ENCODE data around the gene SLK. TPM values are rescaled to one million over a fixed set of nuclear protein-coding genes. Genes with fewer than 3 reads are reported as not detected.

The SLK gene
- total RNA-seq, 4 donors from 2014 or later, result 68.1 to 120 (median 80.4) TPM

DNA sequence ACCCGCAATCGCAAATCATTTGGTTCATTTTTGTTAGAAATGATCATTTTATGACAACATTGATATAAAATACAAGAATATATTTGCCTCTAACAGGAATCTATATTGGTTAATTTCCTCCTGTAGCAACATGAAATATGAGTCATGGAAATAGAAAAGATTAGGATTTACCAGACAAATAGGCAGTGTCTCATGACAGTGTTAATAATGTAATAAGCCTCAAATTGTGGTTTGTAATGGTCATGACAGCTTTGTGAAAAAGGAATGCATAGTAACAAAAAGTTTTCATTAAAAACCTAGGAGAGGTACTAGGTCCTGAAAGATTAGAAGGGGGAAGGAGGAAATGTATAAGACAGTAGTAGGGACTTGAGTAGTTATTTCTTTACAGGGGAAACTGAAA is 7.9 kb upstream of the SLK start:
- WGBS, 2 donors, result 38 to 63% methylated on average over 2 of the region's 2 CpGs
- Histone ChIP-seq H3K27me3 (no peaks in the 10 kb centered on the region), H3K4me1 (peaks cover 0 to 21% (median 10%) of the 10 kb centered on the region in 3 donors), H3K36me3 (no peaks in the 10 kb centered on the region), H3K27ac (peak overlapping the region in 2 of 4 donors; percentile 23 to 26), H3K4me3 (no peak overlapping the region), H3K9me3 (no peaks in the 10 kb centered on the region)
- DNase-seq, result no peak
- TF ChIP-seq POLR2A (IDR thresholded peaks at IDR 0.05) (no peak), CTCF (IDR thresholded peaks at IDR 0.05) (no peak)
- intact Hi-C loops (cut with DNase I), result no loop called here

GRCh38 chr10:103960103-103960502 is 6.8 kb upstream of the SLK start:
- H3K27me3 ChIP-seq, result no peaks in the 10 kb centered on the region
- intact Hi-C loops (cut with DNase I), result no loop called here
- no peak for DNase-seq
- H3K4me3 ChIP-seq, result no peak overlapping the region
- WGBS, 2 donors, result 75 to 85% methylated on average over 3 of the region's 3 CpGs
- H3K27ac ChIP-seq, result no peak overlapping the region
- no peaks in the 10 kb centered on the region for H3K9me3 ChIP-seq
- H3K36me3 ChIP-seq, result no peaks in the 10 kb centered on the region
- peaks cover 0 to 21% (median 10%) of the 10 kb centered on the region in 3 donors for H3K4me1 ChIP-seq
- TF ChIP-seq POLR2A (IDR thresholded peaks at IDR 0.05) (no peak), CTCF (IDR thresholded peaks at IDR 0.05) (no peak)

DNA sequence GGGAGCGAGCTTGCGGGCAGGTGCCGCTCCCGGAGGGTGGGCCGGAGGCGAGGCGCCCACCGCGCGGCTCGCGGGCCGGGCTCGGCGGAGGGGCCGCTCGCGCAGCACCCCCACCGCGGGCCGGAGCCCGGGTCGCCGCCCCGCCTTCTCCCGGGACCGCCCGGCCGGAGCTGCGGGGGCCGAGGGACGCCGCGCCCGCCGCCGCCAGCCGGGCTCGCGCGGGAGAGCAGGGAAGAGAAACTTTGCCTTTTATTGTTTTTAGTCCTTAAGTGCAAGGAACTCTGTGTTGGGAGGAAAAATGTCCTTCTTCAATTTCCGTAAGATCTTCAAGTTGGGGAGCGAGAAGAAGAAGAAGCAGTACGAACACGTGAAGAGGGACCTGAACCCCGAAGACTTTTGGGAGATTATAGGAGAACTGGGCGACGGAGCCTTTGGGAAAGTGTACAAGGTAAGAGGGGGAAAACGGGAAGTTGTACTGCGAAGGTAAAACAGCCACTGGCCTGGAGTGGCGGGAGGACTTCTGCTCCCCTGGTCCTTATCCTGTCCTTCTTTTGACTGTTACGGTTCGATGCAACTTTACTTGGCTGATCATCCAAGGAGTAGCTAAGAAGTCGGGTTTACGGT is 620 bp downstream of the SLK start:
- intact Hi-C loops (cut with DNase I), result no loop called here
- no peaks in the 10 kb centered on the region for H3K27me3 ChIP-seq
- peak overlapping the region; percentile 95 to 100 (median 99) for H3K27ac ChIP-seq
- H3K4me3 ChIP-seq, result peak overlapping the region; percentile 80 to 99 (median 98)
- H3K9me3 ChIP-seq, result no peaks in the 10 kb centered on the region
- TF ChIP-seq CTCF (IDR thresholded peaks at IDR 0.05), result no peak
- TF ChIP-seq POLR2A (IDR thresholded peaks at IDR 0.05), result no peak
- H3K36me3 ChIP-seq, result no peaks in the 10 kb centered on the region
- peaks cover 12 to 52% (median 12%) of the 10 kb centered on the region in 3 donors for H3K4me1 ChIP-seq
- no peak for DNase-seq
- WGBS, 2 donors, result 0% methylated on average over 14 to 27 of the region's 55 CpGs

DNA sequence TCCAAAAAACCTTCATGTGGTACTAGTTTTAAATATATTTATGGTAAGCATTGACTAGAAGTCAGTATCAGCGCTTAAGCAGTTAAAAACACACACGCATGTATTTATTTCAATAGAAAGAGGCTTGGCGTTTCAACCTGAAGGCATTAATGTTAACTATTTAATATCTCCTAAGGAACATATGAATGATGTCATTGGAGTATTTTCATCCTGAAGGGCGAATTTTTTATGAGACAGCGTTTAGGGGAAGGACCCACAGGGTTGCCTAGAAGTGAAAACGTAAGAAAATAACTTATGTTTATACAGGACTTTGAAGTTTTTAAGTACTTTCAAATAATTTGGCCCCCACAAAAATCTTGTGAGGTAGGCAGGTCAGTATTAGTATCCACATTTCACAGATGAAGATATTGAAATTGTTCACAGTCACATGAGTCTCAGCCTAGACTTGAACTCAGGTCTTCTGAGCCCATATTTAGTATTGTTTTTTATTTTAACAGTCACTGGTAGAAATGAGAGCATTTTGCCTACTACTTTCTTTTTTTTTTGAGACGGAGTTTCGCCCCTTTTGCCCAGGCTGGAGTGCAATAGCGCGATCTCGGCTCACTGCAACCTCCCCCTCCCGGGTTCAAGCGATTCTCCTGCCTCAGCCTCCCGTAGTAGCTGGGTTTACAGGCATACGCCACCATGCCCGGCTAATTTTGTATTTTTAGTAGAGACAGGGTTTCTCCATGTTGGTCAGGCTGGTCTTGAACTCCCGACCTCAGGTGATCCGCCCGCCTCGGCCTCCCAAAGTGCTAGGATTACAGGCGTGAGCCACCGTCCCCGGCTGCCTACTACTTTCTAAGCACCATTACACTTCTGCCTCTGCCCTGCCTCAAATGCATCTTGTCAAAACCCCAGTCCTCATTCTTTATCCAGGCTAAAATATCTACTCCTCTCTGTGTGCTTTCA is 1.8 kb downstream of the SLK start:
- TF ChIP-seq POLR2A (IDR thresholded peaks at IDR 0.05), result no peak
- no peak for TF ChIP-seq CTCF (IDR thresholded peaks at IDR 0.05)
- H3K27me3 ChIP-seq, result no peaks in the 10 kb centered on the region
- no peaks in the 10 kb centered on the region for H3K36me3 ChIP-seq
- intact Hi-C loops (cut with DNase I), result no loop called here
- no peak for DNase-seq
- H3K4me1 ChIP-seq, result peaks cover 12 to 64% (median 12%) of the 10 kb centered on the region in 3 donors
- peak overlapping the region; percentile 80 to 99 (median 98) for H3K4me3 ChIP-seq
- no peaks in the 10 kb centered on the region for H3K9me3 ChIP-seq
- WGBS, 2 donors, result 26 to 45% methylated on average over 18 to 22 of the region's 23 CpGs
- H3K27ac ChIP-seq, result peak overlapping the region; percentile 95 to 100 (median 99)

GRCh38 chr10:103969436-103969835 is 2.5 kb downstream of the SLK start:
- no peaks in the 10 kb centered on the region for H3K36me3 ChIP-seq
- peak overlapping the region; percentile 80 to 99 (median 98) for H3K4me3 ChIP-seq
- intact Hi-C loops (cut with DNase I), result no loop called here
- peak overlapping the region; percentile 64 to 100 (median 97) for H3K27ac ChIP-seq
- WGBS, 2 donors, result 12 to 13% methylated on average over 4 of the region's 4 CpGs
- H3K27me3 ChIP-seq, result no peaks in the 10 kb centered on the region
- no peak for DNase-seq
- TF ChIP-seq POLR2A (IDR thresholded peaks at IDR 0.05), result no peak
- no peak for TF ChIP-seq CTCF (IDR thresholded peaks at IDR 0.05)
- H3K9me3 ChIP-seq, result no peaks in the 10 kb centered on the region
- peaks cover 12 to 68% (median 12%) of the 10 kb centered on the region in 3 donors for H3K4me1 ChIP-seq
